Parathyroid adenoma (tissue), 2 donors: ENCODE measurements around the gene LHFPL3.
A peak's percentile ranks its signal among the peaks of the same experiment; 100 is the strongest.
"Not testable (repeated sequence)": the region's sequence is repeated elsewhere in the genome, so short reads cannot be mapped to it uniquely, and the experiment has no call there.

Source experiments
- H2AFZ ChIP-seq: fragments of 300-600 bp; sonication (generic); one replicate; pipeline ENCODE4 v1.7.0; 2017; ENCODE audit warnings: antibody characterized with exemption, mild to moderate bottlenecking
- H3K27ac ChIP-seq: fragments of 300-600 bp; sonication (generic); one replicate; pipeline ENCODE4 v1.7.0; 2017
- H3K27me3 ChIP-seq: fragments of 300-600 bp; sonication (generic); one replicate; pipeline ENCODE4 v1.7.0; 2017; ENCODE audit warnings: low read length; ENCODE audit not compliant: control insufficient read depth, insufficient read depth
- H3K36me3 ChIP-seq: fragments of 300-600 bp; sonication (generic); one replicate; pipeline ENCODE4 v1.7.0; 2017; ENCODE audit warnings: low read length; ENCODE audit not compliant: control insufficient read depth, insufficient read depth
- H3K4me1 ChIP-seq: fragments of 300-600 bp; sonication (generic); one replicate; pipeline ENCODE4 v1.7.0; 2017; ENCODE audit warnings: control low read depth
- H3K4me2 ChIP-seq: fragments of 300-600 bp; sonication (generic); one replicate; pipeline ENCODE4 v1.7.0; 2017; ENCODE audit warnings: low read length
- H3K4me3 ChIP-seq: fragments of 300-600 bp; sonication (generic); one replicate; pipeline ENCODE4 v1.7.0; 2017; ENCODE audit warnings: low read depth, low read length
- H3K79me2 ChIP-seq: fragments of 300-600 bp; sonication (generic); one replicate; pipeline ENCODE4 v1.7.0; 2017; ENCODE audit warnings: control low read depth
- H3K9ac ChIP-seq: fragments of 300-600 bp; sonication (generic); one replicate; pipeline ENCODE4 v1.7.0; 2017; ENCODE audit warnings: mild to moderate bottlenecking
- H3K9me3 ChIP-seq: fragments of 300-600 bp; sonication (generic); one replicate; pipeline ENCODE4 v1.7.0; 2017; ENCODE audit warnings: low read length; ENCODE audit not compliant: control insufficient read depth
- TF ChIP-seq, protein P1 (sequence below): fragments of 300-600 bp; sonication (generic); IDR thresholded peaks from one replicate; pipeline ENCODE4 v1.7.0; 2017; ENCODE audit warnings: antibody characterized with exemption, mild to moderate bottlenecking
- donor health status: primary hyperparathyroidism.

Gene LHFPL3

DNA sequence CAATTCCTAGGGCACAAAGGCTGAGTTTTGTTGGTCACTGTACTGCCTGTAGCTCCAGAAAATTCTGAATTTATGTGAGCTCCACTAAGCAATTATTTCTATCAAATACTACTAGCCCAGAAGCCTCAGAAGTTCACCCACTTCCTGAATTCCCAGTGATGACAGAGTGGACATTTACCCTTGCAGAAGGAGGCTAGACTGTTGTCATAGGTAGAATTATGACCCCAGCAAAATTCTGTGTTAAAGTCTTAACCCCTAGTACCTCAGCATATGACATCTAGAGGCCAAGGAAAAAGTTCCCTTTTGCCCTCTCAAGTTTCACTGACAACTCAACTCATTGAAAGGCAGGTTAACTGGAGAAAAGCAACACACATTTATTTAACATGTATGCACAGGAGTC is 606.9 kb downstream of the LHFPL3 start:
- no peak overlapping the region for H3K4me3 ChIP-seq
- no peaks in the 10 kb centered on the region for H3K27me3 ChIP-seq
- no peak overlapping the region for H3K27ac ChIP-seq
- H3K4me2 ChIP-seq = no peak overlapping the region
- no peak overlapping the region for H3K9ac ChIP-seq
- H3K9me3 ChIP-seq = no peaks in the 10 kb centered on the region
- TF ChIP-seq, protein P1, sequence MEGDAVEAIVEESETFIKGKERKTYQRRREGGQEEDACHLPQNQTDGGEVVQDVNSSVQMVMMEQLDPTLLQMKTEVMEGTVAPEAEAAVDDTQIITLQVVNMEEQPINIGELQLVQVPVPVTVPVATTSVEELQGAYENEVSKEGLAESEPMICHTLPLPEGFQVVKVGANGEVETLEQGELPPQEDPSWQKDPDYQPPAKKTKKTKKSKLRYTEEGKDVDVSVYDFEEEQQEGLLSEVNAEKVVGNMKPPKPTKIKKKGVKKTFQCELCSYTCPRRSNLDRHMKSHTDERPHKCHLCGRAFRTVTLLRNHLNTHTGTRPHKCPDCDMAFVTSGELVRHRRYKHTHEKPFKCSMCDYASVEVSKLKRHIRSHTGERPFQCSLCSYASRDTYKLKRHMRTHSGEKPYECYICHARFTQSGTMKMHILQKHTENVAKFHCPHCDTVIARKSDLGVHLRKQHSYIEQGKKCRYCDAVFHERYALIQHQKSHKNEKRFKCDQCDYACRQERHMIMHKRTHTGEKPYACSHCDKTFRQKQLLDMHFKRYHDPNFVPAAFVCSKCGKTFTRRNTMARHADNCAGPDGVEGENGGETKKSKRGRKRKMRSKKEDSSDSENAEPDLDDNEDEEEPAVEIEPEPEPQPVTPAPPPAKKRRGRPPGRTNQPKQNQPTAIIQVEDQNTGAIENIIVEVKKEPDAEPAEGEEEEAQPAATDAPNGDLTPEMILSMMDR = no peak
- no peaks in the 10 kb centered on the region for H3K36me3 ChIP-seq
- H2AFZ ChIP-seq = no peak overlapping the region
- peaks cover 6% of the 10 kb centered on the region for H3K4me1 ChIP-seq
- no peaks in the 10 kb centered on the region for H3K79me2 ChIP-seq

DNA sequence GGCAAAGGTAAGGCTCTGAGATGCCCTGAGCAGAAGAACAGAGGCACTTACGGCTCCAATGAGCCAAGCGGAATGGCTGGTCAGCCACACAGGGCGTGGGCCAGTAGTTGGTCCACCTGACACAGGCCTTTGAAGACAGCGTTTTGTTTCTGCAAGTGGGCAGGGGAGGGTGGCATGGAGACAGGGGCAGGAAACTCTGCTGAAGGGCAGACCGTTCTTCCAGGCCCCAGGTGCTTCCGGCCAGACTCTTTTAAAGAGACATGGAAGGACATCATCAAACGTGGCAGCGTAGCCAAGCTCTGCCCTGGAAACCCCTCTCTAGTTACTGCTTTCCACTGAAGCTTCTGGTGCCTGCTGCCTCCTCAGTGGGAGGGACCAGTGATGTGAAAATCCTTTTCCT is 608.1 kb downstream of the LHFPL3 start:
- peak overlapping the region; percentile 28 for H2AFZ ChIP-seq
- no peak overlapping the region for H3K9ac ChIP-seq
- H3K4me2 ChIP-seq = no peak overlapping the region
- no peaks in the 10 kb centered on the region for H3K79me2 ChIP-seq
- no peaks in the 10 kb centered on the region for H3K4me1 ChIP-seq
- no peaks in the 10 kb centered on the region for H3K27me3 ChIP-seq
- TF ChIP-seq, protein P1 = no peak
- H3K4me3 ChIP-seq = no peak overlapping the region
- no peak overlapping the region for H3K27ac ChIP-seq
- H3K36me3 ChIP-seq = no peaks in the 10 kb centered on the region
- no peaks in the 10 kb centered on the region for H3K9me3 ChIP-seq

DNA sequence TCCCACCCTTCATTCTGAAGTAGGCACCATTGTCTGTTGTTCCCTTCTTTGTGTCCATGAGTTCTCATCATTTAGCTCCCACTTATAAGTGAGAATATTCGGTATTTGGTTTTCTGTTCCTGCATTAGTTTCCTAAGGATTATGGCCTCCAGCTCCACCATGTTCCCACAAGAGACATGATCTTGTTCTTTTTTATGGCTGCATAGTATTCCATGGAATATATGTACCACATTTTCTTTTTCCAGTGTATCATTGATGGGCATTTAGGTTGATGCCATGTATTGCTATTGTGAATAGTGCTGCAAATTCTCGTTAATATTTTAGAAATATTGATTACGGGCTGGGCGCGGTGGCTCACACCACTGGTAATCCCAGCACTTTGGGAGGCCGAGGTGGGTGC is 609.1 kb downstream of the LHFPL3 start:
- not testable (repeated sequence) for H3K4me1 ChIP-seq, H3K4me2 ChIP-seq, H3K4me3 ChIP-seq, H3K27ac ChIP-seq, H3K79me2 ChIP-seq, H3K9ac ChIP-seq, H3K9me3 ChIP-seq, H3K27me3 ChIP-seq, H3K36me3 ChIP-seq, H2AFZ ChIP-seq

DNA sequence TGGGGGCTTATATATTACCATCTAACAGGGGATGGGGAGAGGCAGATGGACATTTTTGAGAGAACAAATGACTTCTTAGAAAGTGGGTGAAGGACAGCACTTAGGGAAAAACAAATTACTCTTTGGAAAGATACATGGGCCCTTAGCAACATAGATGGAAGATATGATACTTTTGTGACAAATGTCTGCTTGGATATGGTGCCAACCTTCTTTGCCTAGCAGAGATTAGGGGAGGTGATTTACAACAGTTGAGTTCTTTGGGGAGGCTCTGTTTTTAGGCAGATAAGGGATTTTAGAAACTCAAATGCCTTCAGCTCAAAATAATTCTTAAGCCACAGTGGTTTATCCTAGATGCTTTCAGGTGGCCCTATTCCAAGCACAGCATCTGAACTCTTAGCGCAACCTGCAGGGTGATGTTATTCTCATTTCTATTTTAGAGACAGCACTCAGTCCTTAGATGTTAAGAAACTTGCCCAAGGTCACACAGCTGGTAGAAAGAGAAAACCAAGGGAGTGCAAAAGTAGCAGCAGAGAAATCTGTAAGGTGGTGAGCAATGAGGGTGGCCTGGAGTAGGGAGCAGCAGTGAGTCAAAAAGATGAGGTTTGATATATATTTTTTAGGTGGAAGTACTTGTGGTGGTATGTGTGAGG is 610.5 kb downstream of the LHFPL3 start:
- H3K4me2 ChIP-seq = no peak overlapping the region
- TF ChIP-seq, protein P1 = no peak
- H3K4me3 ChIP-seq = no peak overlapping the region
- H3K9ac ChIP-seq = no peak overlapping the region
- peaks cover 10% of the 10 kb centered on the region for H3K4me1 ChIP-seq
- H3K9me3 ChIP-seq = no peaks in the 10 kb centered on the region
- no peak overlapping the region for H3K27ac ChIP-seq
- H3K36me3 ChIP-seq = no peaks in the 10 kb centered on the region
- H3K27me3 ChIP-seq = no peaks in the 10 kb centered on the region
- H2AFZ ChIP-seq = no peak overlapping the region
- H3K79me2 ChIP-seq = no peaks in the 10 kb centered on the region

DNA sequence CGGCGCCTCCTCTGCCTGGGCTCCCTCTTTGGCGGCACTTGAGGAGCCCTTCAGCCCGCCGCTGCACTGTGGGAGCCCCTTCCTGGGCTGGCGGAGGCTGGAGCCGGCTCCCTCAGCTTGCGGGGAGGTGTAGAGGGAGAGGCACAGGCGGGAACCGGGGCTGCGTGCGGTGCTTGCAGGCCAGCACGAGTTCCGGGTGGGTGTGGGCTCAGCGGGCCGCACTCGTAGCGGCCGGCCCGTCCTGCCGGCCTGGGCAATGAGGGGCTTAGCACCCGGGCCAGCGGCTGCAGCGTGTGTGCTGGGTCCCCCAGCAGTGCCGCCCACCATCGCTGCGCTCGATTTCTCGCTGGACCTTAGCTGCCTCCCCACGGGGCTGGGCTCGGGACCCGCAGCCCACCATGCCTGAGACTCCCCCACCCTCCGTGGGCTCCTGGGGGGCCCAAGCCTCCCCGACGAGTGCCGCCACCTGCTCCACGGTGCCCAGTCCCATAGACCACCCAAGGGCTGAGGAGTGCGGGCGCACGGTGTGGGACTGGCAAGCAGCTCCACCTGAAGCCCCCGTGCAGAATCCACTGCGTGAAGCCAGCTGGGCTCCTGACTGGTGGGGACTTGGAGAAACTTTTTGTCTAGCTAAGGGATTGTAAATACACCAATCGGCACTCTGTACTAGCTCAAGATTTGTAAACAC is 611.8 kb downstream of the LHFPL3 start:
- Histone ChIP-seq H3K9me3 (no peaks in the 10 kb centered on the region), H3K9ac (no peak overlapping the region), H3K4me1 (peaks cover 20% of the 10 kb centered on the region), H2AFZ (no peak overlapping the region), H3K27me3 (no peaks in the 10 kb centered on the region), H3K79me2 (no peaks in the 10 kb centered on the region), H3K36me3 (no peaks in the 10 kb centered on the region), H3K27ac (no peak overlapping the region), H3K4me2 (no peak overlapping the region), H3K4me3 (no peak overlapping the region)
- TF ChIP-seq, protein P1 = no peak
